CD4-positive, CD25-positive, alpha-beta regulatory T cell (primary cell): ENCODE measurements around the gene CSE1L. TPM values are rescaled to one million over a fixed set of nuclear protein-coding genes. Genes with fewer than 3 reads are reported as not detected.
A peak's percentile ranks its signal among the peaks of the same experiment; 100 is the strongest.
"Not testable (repeated sequence)": the region's sequence is repeated elsewhere in the genome, so short reads cannot be mapped to it uniquely, and the experiment has no call there.

ENCODE experiments used
- ATAC-seq, 2 donors: fragments of 150-1000 bp; cut with Tn5 transposase; one replicate each; pipeline ENCODE4 v1.10.0; 2021; ENCODE audit warnings: low read depth in 2 of 2, moderate number of reproducible peaks in 2 of 2, moderate library complexity in 1 of 2
- DNase-seq, 3 donors: peaks; one replicate each; pipeline versions ENCODE4 v3.0.0 to v3.0.0-alpha.2; 2012 to 2022; ENCODE audit warnings: mixed read lengths in 1 of 3
- H3K27ac ChIP-seq: one replicate; pipeline ENCODE4 v1.7.0; 2013; ENCODE audit warnings: mild to moderate bottlenecking, low read length; ENCODE audit not compliant: insufficient read depth, poor library complexity, severe bottlenecking
- H3K27me3 ChIP-seq: one replicate; pipeline ENCODE4 v1.7.0; 2013; ENCODE audit warnings: low read length; ENCODE audit not compliant: control insufficient read depth, insufficient read depth
- H3K36me3 ChIP-seq: one replicate; pipeline ENCODE4 v1.7.0; 2013; ENCODE audit warnings: mild to moderate bottlenecking, low read length, moderate library complexity; ENCODE audit not compliant: control insufficient read depth, insufficient read depth
- H3K4me1 ChIP-seq: 2 replicates; pipeline ENCODE4 v1.7.0; 2013; ENCODE audit warnings: mild to moderate bottlenecking, low read length; ENCODE audit not compliant: insufficient read depth, control insufficient read depth, poor library complexity, severe bottlenecking
- H3K4me3 ChIP-seq: one replicate; pipeline ENCODE4 v1.7.0; 2013; ENCODE audit warnings: low read depth, mild to moderate bottlenecking, low read length, moderate library complexity
- H3K9me3 ChIP-seq, 2 experiments: 1 replicate in 1 of 2; 2 replicates in 1 of 2; pipeline ENCODE4 v1.7.0; 2013; ENCODE audit warnings: low read length in 2 of 2, mild to moderate bottlenecking in 1 of 2, moderate library complexity in 1 of 2; ENCODE audit not compliant: control insufficient read depth in 2 of 2
- H3K27ac Mint-ChIP-seq, 3 donors: one replicate each; pipeline ENCODE4 v1.8.0; 2020 to 2022; ENCODE audit warnings: mild to moderate bottlenecking in 3 of 3, mixed read lengths in 3 of 3, moderate library complexity in 2 of 3
- H3K27me3 Mint-ChIP-seq: one replicate; pipeline ENCODE4 v1.8.0; 2022; ENCODE audit warnings: mild to moderate bottlenecking, mixed read lengths
- H3K36me3 Mint-ChIP-seq: one replicate; pipeline ENCODE4 v1.8.0; 2020; ENCODE audit warnings: mixed read lengths
- H3K4me1 Mint-ChIP-seq, 4 donors: one replicate each; pipeline ENCODE4 v1.8.0; 2020 to 2022; ENCODE audit warnings: mixed read lengths in 4 of 4, mild to moderate bottlenecking in 1 of 4
- H3K4me3 Mint-ChIP-seq, 4 donors: one replicate each; pipeline ENCODE4 v1.8.0; 2020 to 2022; ENCODE audit warnings: mild to moderate bottlenecking in 4 of 4, mixed read lengths in 4 of 4, moderate library complexity in 3 of 4
- H3K9me3 Mint-ChIP-seq, 7 donors: one replicate each; pipeline ENCODE4 v1.8.0; 2020 to 2022; ENCODE audit warnings: mixed read lengths in 7 of 7, mild to moderate bottlenecking in 3 of 7, moderate library complexity in 2 of 7
- polyA plus RNA-seq, 4 donors: library from polyadenylated mRNA; unstranded; fragments of 300-500 nt; fragmentation: Illumina TruSeq; gene quantifications; one replicate each; pipeline ENCODE4 v1.2.3, GENCODE V29; 2021
- total RNA-seq: library from RNA; stranded (reverse); gene quantifications from one replicate; pipeline ENCODE4 v1.2.3, GENCODE V29; 2022

CSE1L gene
- total and polyA plus RNA-seq, 5 donors from 2014 or later, result 23.7 to 33.9 (median 24.7) TPM

GRCh38 chr20:49100292-49100691 lies 54.2 kb downstream of the CSE1L start:
- Mint-ChIP-seq H3K36me3 (peaks cover 52% of the 10 kb centered on the region), H3K4me1 (peaks cover 0 to 25% (median 13%) of the 10 kb centered on the region in 4 donors), H3K27ac (peak overlapping the region in 2 of 3 donors; percentile 25 to 63), H3K4me3 (peak overlapping the region in 1 of 4 donors; percentile 51)
- not testable (repeated sequence) for H3K9me3 Mint-ChIP-seq, H3K4me3 ChIP-seq, H3K27me3 ChIP-seq, H3K27me3 Mint-ChIP-seq, ATAC-seq, H3K9me3 ChIP-seq, DNase-seq, H3K4me1 ChIP-seq
- peak overlapping the region; percentile 38 for H3K27ac ChIP-seq
- H3K36me3 ChIP-seq, result peaks cover 61% of the 10 kb centered on the region

GRCh38 chr20:49100972-49101371 lies 54.9 kb downstream of the CSE1L start:
- peaks cover 54% of the 10 kb centered on the region for H3K36me3 ChIP-seq
- H3K9me3 ChIP-seq, result no peaks in the 10 kb centered on the region
- Mint-ChIP-seq H3K36me3 (peaks cover 50% of the 10 kb centered on the region), H3K27ac (peak overlapping the region; percentile 39 to 81 (median 63)), H3K27me3 (no peaks in the 10 kb centered on the region), H3K9me3 (peaks cover 0 to 2% (median 0%) of the 10 kb centered on the region in 7 donors), H3K4me1 (peaks cover 0 to 23% (median 15%) of the 10 kb centered on the region in 4 donors), H3K4me3 (no peak overlapping the region)
- peak overlapping the region; percentile 38 for H3K27ac ChIP-seq
- H3K4me1 ChIP-seq, result peaks cover 4% of the 10 kb centered on the region
- H3K4me3 ChIP-seq, result peak overlapping the region; percentile 54
- DNase-seq, result peak in 1 of 3 donors; percentile 37
- no peak for ATAC-seq
- no peaks in the 10 kb centered on the region for H3K27me3 ChIP-seq

GRCh38 chr20:49103019-49103418 lies 56.9 kb downstream of the CSE1L start:
- DNase-seq (no peak), ATAC-seq (no peak)
- Mint-ChIP-seq H3K36me3 (peaks cover 35% of the 10 kb centered on the region), H3K27ac (peak overlapping the region in 2 of 3 donors; percentile 7 to 58), H3K4me3 (no peak overlapping the region), H3K9me3 (peaks cover 0 to 2% (median 0%) of the 10 kb centered on the region in 7 donors), H3K27me3 (no peaks in the 10 kb centered on the region), H3K4me1 (peaks cover 0 to 24% (median 16%) of the 10 kb centered on the region in 4 donors)
- Histone ChIP-seq H3K27ac (no peak overlapping the region), H3K27me3 (no peaks in the 10 kb centered on the region), H3K36me3 (peaks cover 42% of the 10 kb centered on the region), H3K9me3 (no peaks in the 10 kb centered on the region), H3K4me3 (no peak overlapping the region), H3K4me1 (peaks cover 4% of the 10 kb centered on the region)

- peak overlapping the region in 1 of 3 donors; percentile 58 for H3K27ac Mint-ChIP-seq
- Histone ChIP-seq H3K27me3 (no peaks in the 10 kb centered on the region), H3K9me3 (no peaks in the 10 kb centered on the region), H3K27ac (no peak overlapping the region), H3K4me3 (no peak overlapping the region), H3K36me3 (peaks cover 35% of the 10 kb centered on the region), H3K4me1 (peaks cover 4% of the 10 kb centered on the region)
- no peaks in the 10 kb centered on the region for H3K27me3 Mint-ChIP-seq
- ATAC-seq, result no peak
- H3K36me3 Mint-ChIP-seq, result peaks cover 32% of the 10 kb centered on the region
- no peaks in the 10 kb centered on the region for H3K9me3 Mint-ChIP-seq
- no peak for DNase-seq
- peaks cover 3 to 29% (median 15%) of the 10 kb centered on the region in 4 donors for H3K4me1 Mint-ChIP-seq
- no peak overlapping the region for H3K4me3 Mint-ChIP-seq
These were observed 57.7 kb downstream of the CSE1L start for GRCh38 chr20:49103647-49104364.

GRCh38 chr20:49104365-49104648 lies 58.2 kb downstream of the CSE1L start:
- no peak for ATAC-seq
- Histone ChIP-seq H3K27ac (no peak overlapping the region), H3K9me3 (no peaks in the 10 kb centered on the region), H3K4me1 (peaks cover 4% of the 10 kb centered on the region), H3K27me3 (no peaks in the 10 kb centered on the region), H3K36me3 (peaks cover 30% of the 10 kb centered on the region), H3K4me3 (no peak overlapping the region)
- Mint-ChIP-seq H3K4me1 (peaks cover 4 to 32% (median 14%) of the 10 kb centered on the region in 4 donors), H3K27ac (peak overlapping the region in 1 of 3 donors; percentile 8), H3K4me3 (no peak overlapping the region), H3K27me3 (no peaks in the 10 kb centered on the region), H3K36me3 (peaks cover 31% of the 10 kb centered on the region), H3K9me3 (no peaks in the 10 kb centered on the region)
- no peak for DNase-seq

- not testable (repeated sequence) for H3K4me3 Mint-ChIP-seq, ATAC-seq, H3K4me3 ChIP-seq, DNase-seq, H3K9me3 Mint-ChIP-seq, H3K27me3 ChIP-seq, H3K9me3 ChIP-seq, H3K4me1 ChIP-seq, H3K27ac ChIP-seq, H3K27me3 Mint-ChIP-seq
- Mint-ChIP-seq H3K27ac (peak overlapping the region in 1 of 3 donors; percentile 65), H3K4me1 (peaks cover 4 to 32% (median 13%) of the 10 kb centered on the region in 4 donors), H3K36me3 (peaks cover 34% of the 10 kb centered on the region)
- peaks cover 29% of the 10 kb centered on the region for H3K36me3 ChIP-seq
These were observed 59.0 kb downstream of the CSE1L start for GRCh38 chr20:49104979-49105547.

GRCh38 chr20:49106328-49106727 lies 60.2 kb downstream of the CSE1L start:
- Mint-ChIP-seq H3K27ac (no peak overlapping the region), H3K9me3 (no peaks in the 10 kb centered on the region), H3K36me3 (peaks cover 39% of the 10 kb centered on the region), H3K4me3 (no peak overlapping the region), H3K4me1 (peaks cover 4 to 24% (median 11%) of the 10 kb centered on the region in 4 donors), H3K27me3 (no peaks in the 10 kb centered on the region)
- H3K27ac ChIP-seq, result no peak overlapping the region
- DNase-seq (no peak), ATAC-seq (no peak)
- H3K27me3 ChIP-seq, result no peaks in the 10 kb centered on the region
- H3K9me3 ChIP-seq, result no peaks in the 10 kb centered on the region
- no peak overlapping the region for H3K4me3 ChIP-seq
- H3K36me3 ChIP-seq, result peaks cover 25% of the 10 kb centered on the region
- no peaks in the 10 kb centered on the region for H3K4me1 ChIP-seq
